ENCODE results near the gene IRF2BP1. TPM values are rescaled to one million over a fixed set of nuclear protein-coding genes. Genes with fewer than 3 reads are reported as not detected.
"Not testable (repeated sequence)": the region's sequence is repeated elsewhere in the genome, so short reads cannot be mapped to it uniquely, and the experiment has no call there.

The IRF2BP1 gene
- total RNA-seq, 2 donors from 2014 or later = 18.3 to 21.3 TPM

DNA sequence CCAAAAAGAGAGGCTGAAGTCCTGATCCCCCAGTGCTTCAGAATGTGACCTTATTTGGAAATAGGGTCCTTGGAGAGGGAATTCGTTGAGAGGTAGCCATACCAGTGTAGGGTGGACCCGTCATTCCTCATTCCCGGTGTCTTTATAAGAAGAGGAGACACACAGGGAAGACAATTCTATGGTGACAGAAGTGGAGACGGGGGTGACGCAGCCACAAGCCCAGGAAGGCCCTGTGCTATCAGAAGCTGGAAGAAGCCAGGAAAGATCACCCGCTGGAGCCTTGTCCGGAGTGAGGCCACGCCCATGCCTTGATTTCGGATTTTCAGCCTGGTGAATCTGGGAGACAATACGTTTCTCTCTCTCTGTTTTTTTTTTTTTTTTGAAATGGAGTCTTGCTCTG is 19.1 kb upstream of the IRF2BP1 start:
- DNase-seq (no peak), ATAC-seq (no peak)
- intact Hi-C loops (cut with DNase I) = no loop called here

DNA sequence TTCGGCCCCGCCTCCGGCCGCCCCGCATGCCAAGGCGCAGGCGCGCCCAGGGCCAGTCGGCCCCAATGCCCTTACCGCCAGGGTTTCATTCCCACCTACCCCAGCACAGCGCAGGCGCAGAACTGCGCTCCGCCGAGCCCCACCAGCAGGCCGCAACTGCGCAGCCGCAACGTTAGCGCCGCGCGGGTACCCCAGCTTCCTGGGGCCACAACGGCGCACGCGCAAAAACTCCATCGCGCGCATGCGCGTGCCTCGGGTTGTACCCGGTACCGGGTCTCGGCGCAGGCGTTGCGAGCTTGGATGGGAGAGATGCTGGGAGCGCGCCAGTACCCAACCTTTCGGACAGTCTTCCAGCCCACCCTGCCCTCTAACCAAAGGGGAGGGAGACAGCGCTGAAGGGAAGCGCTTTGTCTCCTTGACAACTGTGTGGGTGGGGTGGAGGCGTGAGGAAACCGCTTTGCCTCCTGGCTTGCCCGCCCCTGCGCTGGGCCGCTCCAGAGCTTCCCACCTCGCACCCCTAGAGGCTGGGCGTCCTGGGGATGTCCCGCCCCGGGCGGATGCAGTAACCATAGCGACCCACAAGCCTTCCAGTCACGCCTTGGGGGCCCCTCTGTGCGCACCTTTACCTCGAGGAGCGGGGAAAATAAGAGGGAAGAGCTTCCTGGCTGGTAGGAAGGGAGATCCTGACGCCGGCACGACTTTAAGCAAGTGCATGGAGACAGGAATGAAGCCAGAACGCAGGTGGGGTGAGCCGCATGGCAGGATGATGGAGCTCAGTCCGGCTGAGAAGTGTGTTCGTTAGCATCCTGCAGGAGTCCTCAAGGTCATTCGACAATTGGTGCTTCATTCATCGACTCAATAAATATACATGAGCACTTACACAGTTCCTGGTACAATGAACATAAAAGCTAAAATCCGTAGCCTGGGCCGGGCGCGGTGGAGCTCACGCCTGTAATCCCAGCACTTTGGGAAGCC is 17.0 kb upstream of the IRF2BP1 start:
- DNase-seq (peak; percentile 99), ATAC-seq (peak; percentile 95 to 96)
- intact Hi-C loops (cut with DNase I) = no loop called here

DNA sequence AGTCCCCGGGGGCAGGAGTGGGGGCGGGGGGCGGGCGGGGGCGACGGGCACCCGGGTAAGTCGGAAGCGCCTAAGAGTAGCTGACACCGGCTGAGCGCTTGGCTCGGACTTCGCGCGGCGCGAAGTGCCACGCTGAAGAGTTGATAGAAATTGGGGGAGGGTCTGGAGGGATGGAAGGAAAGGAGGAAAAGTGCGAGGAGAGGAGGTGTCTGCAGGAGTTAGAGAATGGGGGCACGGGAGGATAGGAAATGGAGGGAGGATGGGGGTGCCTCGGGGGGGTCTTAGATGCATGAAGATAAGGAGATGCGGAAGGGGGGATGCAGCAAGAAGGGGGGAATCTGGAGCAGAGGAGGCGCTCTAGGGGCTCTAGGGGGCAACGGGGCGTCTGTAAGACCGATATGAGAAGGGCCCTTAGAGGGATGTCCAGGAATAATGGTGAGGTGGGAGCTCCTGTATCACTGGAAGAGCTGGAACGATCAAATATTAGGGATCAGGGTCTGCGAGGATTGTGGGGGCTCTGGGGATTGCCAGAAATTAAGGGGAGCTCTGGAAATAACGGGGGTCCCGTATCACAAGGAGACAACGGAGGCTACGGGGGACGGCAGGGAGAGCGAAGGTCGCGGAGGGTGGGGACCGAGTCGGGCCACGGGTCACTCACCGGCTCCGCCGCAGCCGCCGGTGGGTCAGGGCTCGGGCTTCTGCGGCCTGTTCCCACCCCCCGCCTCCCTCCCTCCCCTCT is 16.1 kb upstream of the IRF2BP1 start, which contains the start of gene MYPOP:
TSS of gene MYPOP (minus strand) at position 702 of the 739 bp plus-strand sequence. CDS start 840 bp downstream, outside the sequence.
- no peak for DNase-seq
- ATAC-seq = no peak
- intact Hi-C loops (cut with DNase I) = no loop called here

DNA sequence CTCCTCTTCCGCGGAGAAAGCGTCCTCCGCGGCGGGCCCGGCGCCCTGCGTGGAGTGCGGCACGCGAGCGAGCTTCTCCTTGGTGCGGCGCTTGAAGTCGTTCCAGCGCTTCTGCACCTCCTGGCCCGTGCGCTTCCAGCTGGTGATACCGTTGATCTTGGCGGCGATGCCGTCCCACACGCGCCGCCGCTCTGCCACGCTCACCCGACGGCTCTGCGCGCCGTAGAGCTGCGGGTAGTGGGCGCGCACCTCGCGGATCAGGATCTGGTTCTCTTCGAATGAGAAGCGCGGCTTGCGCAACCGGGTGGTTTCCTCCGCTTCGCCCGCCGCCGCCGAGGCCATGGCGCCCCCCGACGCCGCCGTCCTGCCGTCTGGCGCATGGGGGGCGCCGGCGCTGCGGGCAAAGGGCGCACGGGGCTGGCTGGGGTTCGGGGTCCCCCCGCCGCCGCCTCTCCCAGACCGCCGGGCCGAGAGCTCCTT is 15.5 kb upstream of the IRF2BP1 start:
- peak in 1 of 2 donors; percentile 6 for ATAC-seq
- DNase-seq = peak; percentile 77
- intact Hi-C loops (cut with DNase I) = no loop called here

DNA sequence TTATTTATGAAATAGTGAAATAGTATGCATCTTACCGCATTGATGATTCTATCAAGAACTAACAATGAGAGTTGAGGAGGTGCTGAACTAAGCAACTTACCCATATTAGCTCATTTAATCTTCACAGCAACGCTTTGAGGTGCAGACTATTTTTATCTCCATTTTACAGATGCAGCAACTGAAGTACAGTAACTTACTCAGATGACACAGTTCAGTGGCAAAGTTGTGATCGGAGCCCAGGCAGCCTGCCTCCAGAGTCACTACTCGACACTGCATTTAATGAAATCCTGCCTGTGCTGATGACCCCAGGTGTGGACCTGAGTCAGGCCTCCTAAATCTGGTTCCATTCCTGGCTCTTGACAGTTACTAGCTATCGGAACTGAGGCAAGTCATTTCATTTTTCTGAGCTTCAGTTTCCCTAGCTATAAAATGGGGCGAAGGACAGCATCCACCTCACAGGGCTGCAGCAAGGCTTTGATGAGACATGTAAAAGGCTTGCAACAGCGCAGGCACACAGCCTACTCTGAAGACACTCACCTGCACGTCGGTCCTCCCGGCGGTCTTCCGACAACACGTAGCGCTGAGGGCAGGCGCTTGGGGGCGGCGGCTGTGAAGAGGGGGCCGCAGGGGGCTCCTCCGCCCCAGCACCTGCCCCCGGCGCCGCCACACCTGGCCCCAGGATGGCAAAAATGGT is 14.9 kb upstream of the IRF2BP1 start:
- DNase-seq (no peak), ATAC-seq (no peak)
- intact Hi-C loops (cut with DNase I) = no loop called here

DNA sequence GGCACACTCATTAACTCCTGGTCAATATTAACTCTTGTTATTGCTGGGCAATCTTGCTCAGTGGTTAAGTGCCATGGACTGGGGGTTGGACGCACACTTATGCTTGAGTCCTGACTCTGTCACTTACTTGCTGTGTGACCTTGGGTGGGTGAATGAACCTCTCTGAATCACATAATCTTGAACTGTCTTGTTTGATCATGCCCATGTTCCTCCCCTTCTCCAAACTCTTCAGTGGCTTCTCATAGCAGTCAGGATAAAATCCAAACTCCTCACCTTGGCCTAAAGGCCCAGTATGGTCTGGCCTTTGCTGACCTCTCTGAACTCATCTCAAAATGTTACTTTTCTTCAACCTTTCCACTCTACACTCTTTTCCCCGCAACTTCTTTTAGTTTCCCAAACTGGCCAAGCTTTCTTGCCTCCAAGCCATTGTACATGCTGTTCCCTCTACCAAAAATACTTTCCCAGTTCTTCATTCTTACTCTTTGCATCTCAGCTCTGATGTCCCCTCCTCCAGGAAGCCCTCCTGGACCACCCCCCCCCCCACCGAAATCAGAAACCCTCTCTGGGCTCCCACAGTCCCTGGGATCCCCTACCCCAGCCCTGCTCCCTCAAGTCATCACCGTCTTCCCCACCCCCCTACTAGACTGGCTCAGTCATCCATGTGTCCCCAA is 14.1 kb upstream of the IRF2BP1 start:
- intact Hi-C loops (cut with DNase I) = no loop called here
- DNase-seq (no peak), ATAC-seq (no peak)

DNA sequence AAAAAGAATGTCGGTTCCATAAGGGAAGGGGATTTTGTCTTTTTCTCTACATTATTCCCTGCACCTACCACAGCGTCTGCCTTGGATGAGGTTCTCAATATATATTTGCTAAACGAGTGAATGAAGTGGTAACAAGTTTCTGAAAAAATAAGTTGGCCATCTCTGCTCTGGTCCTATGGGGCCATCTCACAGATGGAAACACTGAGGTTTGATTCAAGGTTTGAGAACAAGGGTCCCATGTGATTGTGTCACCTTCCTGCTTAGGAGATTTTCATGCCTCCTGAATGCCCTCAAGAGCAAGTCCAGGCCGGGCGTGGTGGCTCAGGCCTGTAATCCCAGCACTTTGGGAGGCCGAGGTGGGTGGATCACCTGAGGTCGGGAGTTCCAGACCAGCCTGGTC is 13.3 kb upstream of the IRF2BP1 start:
- intact Hi-C loops (cut with DNase I) = no loop called here
- DNase-seq (no peak), ATAC-seq (no peak)

DNA sequence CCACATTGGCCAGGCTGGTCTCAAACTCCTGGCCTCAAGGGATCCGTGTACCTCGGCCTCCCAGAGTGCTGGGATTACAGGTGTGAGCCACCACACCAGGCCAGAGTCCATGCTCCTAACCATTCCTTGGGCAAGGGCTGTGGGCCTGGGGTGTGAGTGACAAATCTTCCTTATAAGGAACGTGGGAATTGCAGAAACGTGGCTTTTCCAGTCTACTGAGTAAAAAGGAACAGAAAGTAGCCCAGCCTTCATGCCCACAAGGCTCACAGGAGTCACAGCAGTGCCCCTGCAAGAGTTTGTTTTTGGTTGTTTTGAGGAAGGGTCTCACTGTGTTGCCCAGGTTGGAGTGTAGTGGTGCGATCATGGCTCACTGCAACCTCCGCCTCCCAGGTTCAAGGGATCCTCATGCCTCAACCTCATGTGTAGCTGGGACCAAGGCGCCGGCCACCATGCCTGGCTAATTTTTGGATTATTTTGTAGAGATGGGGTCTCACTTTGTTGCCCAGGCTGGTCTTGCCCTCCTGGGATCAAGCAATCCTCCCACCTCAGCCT is 11.4 kb upstream of the IRF2BP1 start:
- DNase-seq = no peak
- ATAC-seq = no peak
- intact Hi-C loops (cut with DNase I) = no loop called here

DNA sequence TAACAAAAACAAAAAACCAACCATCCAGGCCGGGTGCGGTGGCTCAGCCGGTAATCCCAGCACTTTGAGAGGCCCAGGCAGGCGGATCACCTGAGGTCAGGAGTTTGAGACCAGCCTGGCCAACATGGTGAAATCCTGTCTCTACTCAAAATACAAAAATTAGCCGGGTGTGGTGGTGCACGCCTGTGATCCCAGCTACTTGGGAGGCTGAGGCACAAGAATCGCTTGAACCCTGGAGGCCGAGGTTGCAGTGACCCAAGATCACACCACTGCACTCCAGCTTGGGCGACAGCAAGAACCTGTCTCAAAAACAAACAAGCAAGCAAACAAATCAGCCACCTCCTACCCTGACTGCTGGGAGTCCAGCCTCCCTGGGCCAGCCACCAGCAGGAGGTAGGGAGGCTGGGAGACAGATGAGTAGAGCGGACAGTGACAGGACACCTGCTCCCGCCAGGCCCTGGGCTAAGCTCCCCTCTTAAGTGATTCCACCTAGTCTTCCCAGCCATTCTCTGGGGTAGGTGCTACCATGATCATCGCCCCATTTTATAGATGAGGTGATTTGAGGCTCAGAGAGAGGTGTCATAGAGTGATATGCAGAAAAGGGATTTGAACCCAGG is 10.2 kb upstream of the IRF2BP1 start:
- intact Hi-C loops (cut with DNase I); ATAC-seq; DNase-seq: not testable (repeated sequence)

DNA sequence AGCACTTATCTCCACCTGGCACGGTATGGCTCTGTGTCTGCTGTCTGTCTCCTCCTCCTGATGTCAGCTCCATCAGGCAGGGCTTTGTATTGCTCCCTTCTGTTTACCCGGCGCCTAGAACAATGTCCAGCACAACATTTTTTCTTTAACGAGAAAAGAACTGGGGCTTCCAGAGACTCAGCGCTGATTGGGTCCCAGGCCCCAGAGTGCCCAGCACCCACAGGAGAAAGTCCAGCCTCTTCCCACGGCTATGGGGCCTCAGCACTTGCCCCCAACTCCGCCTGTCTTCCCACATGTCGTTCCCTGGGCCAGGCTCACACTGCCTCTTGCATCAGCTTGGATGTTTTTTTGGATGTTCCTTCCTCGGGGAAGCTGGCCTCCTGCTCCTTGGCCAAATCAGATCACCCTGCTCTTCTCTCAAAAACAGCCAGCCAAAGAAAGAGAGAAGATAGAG is 9.6 kb upstream of the IRF2BP1 start:
- ATAC-seq = no peak

DNA sequence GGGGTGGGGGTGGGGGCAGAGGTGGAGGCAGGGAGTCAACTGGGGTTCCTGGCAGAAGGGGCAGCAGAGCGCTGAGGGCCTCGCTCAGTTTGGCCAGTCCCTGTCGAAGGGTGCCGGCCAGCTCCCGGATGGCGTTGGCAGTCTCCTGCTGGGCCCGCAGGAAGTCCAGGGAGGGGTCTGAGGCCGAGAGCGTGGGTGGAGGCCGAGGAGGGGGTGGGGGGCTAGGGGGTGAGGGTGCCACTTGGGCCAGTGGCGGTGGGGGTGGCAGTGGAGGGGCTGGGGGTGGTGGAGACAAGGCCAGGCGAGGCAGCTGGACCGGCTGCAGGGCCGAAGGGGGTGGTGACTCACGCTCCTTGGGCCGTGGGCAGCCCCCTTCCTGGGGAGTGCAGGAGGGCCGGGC is 4.9 kb upstream of the IRF2BP1 start:
- DNase-seq = no peak
- no peak for ATAC-seq
- intact Hi-C loops (cut with DNase I) = no loop called here

More for the DNA sequence above, 9.6 kb upstream of the IRF2BP1 start:
- intact Hi-C loops (cut with DNase I) = no loop called here
- DNase-seq = no peak

DNA sequence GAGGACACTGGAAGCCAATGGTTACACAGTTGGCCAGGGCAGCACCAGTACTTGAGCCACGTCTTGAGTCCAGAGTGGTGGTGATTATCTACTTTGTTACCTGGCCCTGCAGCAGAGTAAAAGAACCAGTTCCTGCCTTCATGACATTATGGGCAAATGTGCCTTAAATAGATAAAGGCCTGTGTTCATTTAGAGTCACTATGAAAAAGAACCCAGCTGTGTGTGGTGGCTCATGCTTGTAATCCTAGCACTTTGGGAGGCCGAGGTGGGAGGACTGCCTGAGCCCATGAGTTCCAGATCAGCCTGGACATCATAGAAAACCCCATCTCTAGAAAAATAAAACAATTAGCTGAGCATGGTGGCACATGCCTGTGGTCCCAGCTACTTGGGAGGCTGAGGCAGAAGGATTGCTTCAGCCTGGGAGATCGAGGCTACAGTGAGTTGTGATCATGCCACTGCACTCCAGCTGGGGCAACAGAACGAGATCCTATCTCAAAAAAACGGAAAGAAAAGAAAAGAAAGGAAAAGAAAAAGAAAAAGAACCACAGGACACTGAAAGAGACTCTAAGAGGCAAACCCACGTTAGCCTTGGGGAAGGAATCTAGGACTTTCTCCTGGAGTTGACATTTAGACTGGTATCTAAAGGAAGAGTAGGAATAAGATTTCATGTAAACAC is 3.4 kb upstream of the IRF2BP1 start:
- no peak for ATAC-seq
- no peak for DNase-seq
- intact Hi-C loops (cut with DNase I) = no loop called here

DNA sequence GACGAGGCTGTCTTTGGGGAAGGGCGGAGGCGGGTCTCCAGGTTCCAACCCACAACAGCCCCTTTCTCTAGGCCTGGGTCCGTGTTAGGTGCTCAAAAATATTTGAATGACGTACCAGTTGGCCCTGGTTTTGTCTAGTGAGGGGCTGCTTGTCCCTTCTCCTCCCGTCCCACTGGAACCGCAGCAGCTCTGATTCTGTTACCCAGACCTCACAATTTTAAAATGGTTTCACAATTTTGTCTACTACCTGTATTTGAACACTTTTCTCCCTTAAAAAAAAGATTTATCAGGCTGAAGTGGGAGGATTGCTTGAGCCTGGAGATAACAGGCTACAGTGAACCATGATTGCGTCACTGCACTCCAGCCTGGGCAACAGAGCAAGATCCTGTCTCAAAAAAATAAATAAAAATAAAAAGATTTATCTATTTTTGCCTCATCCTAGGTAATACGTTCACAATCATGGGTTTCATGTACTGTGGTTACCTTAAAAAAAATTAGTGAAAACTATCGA is 1.3 kb upstream of the IRF2BP1 start:
- intact Hi-C loops (cut with DNase I) = no loop called here
- DNase-seq (no peak), ATAC-seq (no peak)

DNA sequence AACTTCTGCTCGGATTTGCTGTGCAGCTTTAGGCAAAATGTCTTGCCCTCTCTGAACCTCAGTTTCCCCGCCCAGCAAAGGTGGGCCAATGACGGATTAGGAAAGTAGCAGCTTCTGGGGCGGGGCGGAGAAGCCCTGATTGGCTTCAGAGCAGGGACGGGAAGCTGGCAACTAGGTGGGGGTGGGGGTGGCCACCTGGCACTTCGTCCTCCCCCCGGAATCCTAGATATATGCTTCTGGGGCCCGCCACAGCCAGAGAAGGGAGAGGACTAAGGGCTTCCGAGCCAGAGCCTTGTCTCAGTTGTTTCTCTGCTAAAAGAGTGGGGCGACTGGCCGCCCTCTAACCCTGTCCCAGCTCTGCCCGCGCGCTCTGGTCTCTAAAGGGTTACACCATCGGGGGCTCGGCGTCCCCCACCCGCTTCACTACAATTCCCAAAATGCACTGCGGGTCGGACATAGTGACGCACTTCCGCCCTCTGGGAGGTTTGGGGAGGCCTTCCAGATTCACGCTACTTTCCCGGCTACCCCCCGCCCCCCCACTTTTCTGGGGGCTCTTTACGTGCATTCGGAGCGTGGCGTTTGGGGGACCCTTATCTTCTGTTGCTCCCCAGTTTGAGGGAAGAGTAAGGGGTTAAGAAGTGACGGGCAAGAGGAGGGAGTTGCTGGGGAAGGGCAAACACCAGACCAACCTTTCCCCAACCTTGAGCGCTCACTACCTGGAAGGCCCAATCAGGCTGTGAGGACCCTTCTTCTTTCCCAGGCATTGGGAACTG is 672 bp upstream of the IRF2BP1 start:
- intact Hi-C loops (cut with DNase I) = no loop called here
- ATAC-seq (peak; percentile 92), DNase-seq (peak; percentile 94)

DNA sequence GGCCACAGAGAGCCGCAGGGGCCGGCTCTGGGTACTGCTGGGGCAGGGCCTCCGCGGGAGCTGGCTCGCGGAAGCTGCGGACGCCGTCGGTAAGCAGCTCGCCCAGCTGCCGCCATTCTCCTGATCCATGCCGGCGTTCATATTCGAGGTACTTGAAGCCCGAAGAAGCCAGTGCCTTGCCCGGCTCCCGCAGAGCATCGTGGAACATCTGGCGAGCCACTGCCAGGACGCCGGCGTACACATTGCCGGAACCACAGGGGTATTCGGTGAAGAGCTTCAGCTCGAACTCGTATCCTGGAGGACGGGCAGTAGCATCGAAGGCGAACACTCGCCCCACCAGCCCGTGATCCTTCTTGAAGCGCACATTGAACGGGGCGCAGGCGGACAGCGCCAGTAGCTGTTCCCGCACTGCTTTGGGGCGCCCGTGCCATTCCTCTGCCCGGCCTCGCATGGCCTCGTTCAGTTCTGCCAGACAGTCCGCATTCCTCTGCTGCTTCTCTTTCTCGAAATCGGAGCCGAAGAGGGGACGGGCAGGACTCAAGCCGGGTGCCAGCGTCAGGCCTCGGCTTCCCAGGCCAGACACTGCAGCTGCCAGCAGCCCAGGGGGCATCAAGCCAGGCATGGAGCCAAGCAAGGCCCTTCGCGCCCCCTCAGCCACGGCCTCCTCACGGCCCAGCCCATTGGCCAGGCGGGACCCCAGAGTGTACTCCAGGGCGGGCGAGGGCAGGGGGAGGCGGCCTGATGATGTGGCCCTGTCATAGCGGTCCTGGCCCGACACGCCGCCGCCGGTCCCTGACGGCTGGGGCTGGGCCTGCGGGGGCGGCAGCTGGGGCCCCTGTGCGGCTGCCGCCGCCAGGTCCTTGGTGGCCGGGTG is 1.0 kb downstream of the IRF2BP1 start:
- ATAC-seq (no peak), DNase-seq (no peak)
- intact Hi-C loops (cut with DNase I) = no loop called here
